Esophagus squamous epithelium (tissue), 4 donors: Measurements from ENCODE around the gene PRDM2.

Source experiments
- POLR2A ChIP-seq, 4 donors: fragments of 450-650 bp; IDR thresholded peaks; one replicate each; pipeline ENCODE4 v1.6.1; 2017; ENCODE audit warnings: antibody characterized with exemption in 4 of 4, mild to moderate bottlenecking in 4 of 4, moderate library complexity in 3 of 4
- TF ChIP-seq, protein P1 (sequence below), 6 experiments: fragments of 450-650 bp in 4 of 6; fragments of 200-600 bp in 2 of 6; sonication (generic) in 2 of 6; IDR thresholded peaks; one replicate each; pipeline ENCODE4 v1.5.1; 2016 to 2019; ENCODE audit warnings: antibody characterized with exemption in 6 of 6, mild to moderate bottlenecking in 4 of 6, moderate library complexity in 4 of 6

DNA sequence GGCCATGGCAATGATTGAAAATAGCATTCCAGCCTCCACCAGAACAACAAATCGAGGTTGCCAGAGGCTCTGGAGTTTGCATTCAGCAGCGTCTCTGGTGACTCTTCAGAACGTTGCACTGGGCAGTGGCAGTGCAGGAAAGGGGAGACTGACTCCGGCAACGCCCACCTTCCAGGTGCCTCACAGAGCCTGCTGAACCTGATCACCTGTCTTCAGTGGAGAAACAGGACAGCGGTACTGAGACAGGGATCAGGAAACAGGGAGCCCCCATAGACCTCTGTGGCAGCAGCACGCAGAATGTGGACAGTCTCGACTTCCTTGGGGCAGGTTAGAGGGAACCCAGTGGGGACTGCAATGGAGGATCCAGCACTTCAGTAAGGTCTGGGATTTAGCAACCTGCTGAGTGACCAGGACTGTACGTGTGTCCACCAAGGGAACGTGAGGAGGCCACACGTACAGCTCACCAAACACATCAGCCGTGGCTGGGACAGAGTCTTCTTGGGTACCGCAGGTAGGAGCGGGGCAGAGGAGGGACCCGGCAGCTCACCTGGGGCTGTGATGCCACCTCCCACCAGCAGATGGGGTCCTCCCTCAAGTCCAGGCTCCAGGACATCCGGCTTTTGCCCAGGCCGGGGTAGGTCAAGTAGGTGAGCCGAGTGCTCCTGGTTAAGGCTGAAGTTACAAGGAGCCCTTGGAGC lies 128.6 kb downstream of the PRDM2 start:
- TF ChIP-seq, protein P1, sequence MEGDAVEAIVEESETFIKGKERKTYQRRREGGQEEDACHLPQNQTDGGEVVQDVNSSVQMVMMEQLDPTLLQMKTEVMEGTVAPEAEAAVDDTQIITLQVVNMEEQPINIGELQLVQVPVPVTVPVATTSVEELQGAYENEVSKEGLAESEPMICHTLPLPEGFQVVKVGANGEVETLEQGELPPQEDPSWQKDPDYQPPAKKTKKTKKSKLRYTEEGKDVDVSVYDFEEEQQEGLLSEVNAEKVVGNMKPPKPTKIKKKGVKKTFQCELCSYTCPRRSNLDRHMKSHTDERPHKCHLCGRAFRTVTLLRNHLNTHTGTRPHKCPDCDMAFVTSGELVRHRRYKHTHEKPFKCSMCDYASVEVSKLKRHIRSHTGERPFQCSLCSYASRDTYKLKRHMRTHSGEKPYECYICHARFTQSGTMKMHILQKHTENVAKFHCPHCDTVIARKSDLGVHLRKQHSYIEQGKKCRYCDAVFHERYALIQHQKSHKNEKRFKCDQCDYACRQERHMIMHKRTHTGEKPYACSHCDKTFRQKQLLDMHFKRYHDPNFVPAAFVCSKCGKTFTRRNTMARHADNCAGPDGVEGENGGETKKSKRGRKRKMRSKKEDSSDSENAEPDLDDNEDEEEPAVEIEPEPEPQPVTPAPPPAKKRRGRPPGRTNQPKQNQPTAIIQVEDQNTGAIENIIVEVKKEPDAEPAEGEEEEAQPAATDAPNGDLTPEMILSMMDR (IDR thresholded peaks at IDR 0.05) = peak in 5 of 6 experiments; percentile 37 to 73 (median 54)
- TF ChIP-seq POLR2A (IDR thresholded peaks at IDR 0.05) = no peak
